IMR-90 (cell line): ENCODE data around the gene NPB. TPM values are rescaled to one million over a fixed set of nuclear protein-coding genes. Genes with fewer than 3 reads are reported as not detected.

Source experiments
- ATAC-seq: fragments of 200-7000 bp; cut with Tn5 transposase; 2 replicates; pipeline ENCODE4 v1.9.1; 2020; ENCODE audit warnings: low read depth, mild to moderate bottlenecking, moderate library complexity
- BruUV-seq: library from RNA; stranded (reverse); fragments of 400-500 nt; replicated peaks from 2 replicates; lab custom pipeline; 2021; lab: Mats Ljungman, UMichigan
- CTCF ChIA-PET: fragments of 300-600 bp; formaldehyde crosslinking; extraction: SDS; loops from one replicate; lab custom pipeline; 2021; ENCODE audit warnings: antibody characterized with exemption; lab: Yijun Ruan, JAX
- POLR2A ChIA-PET: fragments of 300-600 bp; sonication (Branson Sonifier 250); formaldehyde crosslinking; loops from one replicate; lab custom pipeline; 2022; ENCODE audit warnings: antibody characterized with exemption; ENCODE audit not compliant: unreplicated experiment; lab: Charles Lee
- DNase-seq: peaks from one replicate; pipeline ENCODE4 v3.0.0; 2013
- H2AFZ ChIP-seq: replicated peaks from 2 replicates; pipeline ENCODE3; 2013; ENCODE audit warnings: low read length, mild to moderate bottlenecking; ENCODE audit not compliant: poor library complexity
- H2AK5ac ChIP-seq: 2 replicates; pipeline ENCODE4 v1.6.1; 2013; ENCODE audit warnings: low read depth, low read length, inconsistent platforms
- H2AK9ac ChIP-seq: replicated peaks from 2 replicates; pipeline ENCODE3; 2013; ENCODE audit warnings: mild to moderate bottlenecking, low read depth, low read length, moderate library complexity; ENCODE audit not compliant: poor library complexity
- H2BK120ac ChIP-seq: 2 replicates; pipeline ENCODE4 v1.6.1; 2013; ENCODE audit warnings: low read depth, low read length, inconsistent platforms
- H2BK15ac ChIP-seq: 3 replicates; pipeline ENCODE4 v1.6.1; 2013; ENCODE audit warnings: low read depth, low read length, inconsistent platforms
- H2BK20ac ChIP-seq: 2 replicates; pipeline ENCODE4 v1.6.1; 2013; ENCODE audit warnings: low read depth, mild to moderate bottlenecking, inconsistent platforms, low read length, moderate library complexity
- H2BK5ac ChIP-seq: 2 replicates; pipeline ENCODE4 v1.6.1; 2013; ENCODE audit warnings: mild to moderate bottlenecking, low read depth, low read length, inconsistent platforms; ENCODE audit not compliant: poor library complexity, severe bottlenecking
- H3K14ac ChIP-seq: replicated peaks from 2 replicates; pipeline ENCODE4 v1.6.1; 2013; ENCODE audit warnings: low read depth, low read length, inconsistent platforms
- H3K18ac ChIP-seq: 2 replicates; pipeline ENCODE4 v1.6.1; 2013; ENCODE audit warnings: low read depth, low read length, control low read depth
- H3K23ac ChIP-seq: 2 replicates; pipeline ENCODE4 v1.6.1; 2013; ENCODE audit warnings: low read depth, low read length, inconsistent platforms
- H3K27ac ChIP-seq: 2 replicates; pipeline ENCODE4 v1.5.1; 2013; ENCODE audit warnings: mild to moderate bottlenecking, control low read depth, low read length; ENCODE audit not compliant: insufficient read depth
- H3K27me3 ChIP-seq: 2 replicates; pipeline ENCODE4 v1.6.1; 2013; ENCODE audit warnings: low read length; ENCODE audit not compliant: control insufficient read depth, insufficient read depth
- H3K36me3 ChIP-seq: 2 replicates; pipeline ENCODE4 v1.6.1; 2013; ENCODE audit warnings: low read length, mixed read lengths; ENCODE audit not compliant: control insufficient read depth, insufficient read depth
- H3K4ac ChIP-seq: 2 replicates; pipeline ENCODE4 v1.6.1; 2013; ENCODE audit warnings: low read depth, low read length, inconsistent platforms
- H3K4me1 ChIP-seq: 2 replicates; pipeline ENCODE4 v1.6.1; 2013; ENCODE audit warnings: low read length, mixed read lengths; ENCODE audit not compliant: control insufficient read depth, insufficient read depth
- H3K4me2 ChIP-seq: 2 replicates; pipeline ENCODE4 v1.6.1; 2013; ENCODE audit warnings: low read depth, mild to moderate bottlenecking, control low read depth, low read length, moderate library complexity
- H3K4me3 ChIP-seq: 2 replicates; pipeline ENCODE4 v1.5.1; 2013; ENCODE audit warnings: low read depth, mild to moderate bottlenecking, control low read depth, low read length, moderate library complexity; ENCODE audit not compliant: insufficient read depth
- H3K56ac ChIP-seq: 2 replicates; pipeline ENCODE4 v1.6.1; 2013; ENCODE audit warnings: low read length, inconsistent platforms; ENCODE audit not compliant: insufficient read depth; ENCODE audit errors: extremely low read depth
- H3K79me1 ChIP-seq, 2 experiments: 2 replicates each; pipeline ENCODE4 v1.6.1; 2013; ENCODE audit warnings: low read length in 2 of 2, inconsistent platforms in 1 of 2, low read depth in 1 of 2
- H3K9ac ChIP-seq: 2 replicates; pipeline ENCODE4 v1.6.1; 2013; ENCODE audit warnings: low read depth, low read length, control low read depth
- H3K9me1 ChIP-seq: 2 replicates; pipeline ENCODE4 v1.6.1; 2013; ENCODE audit warnings: low read length, inconsistent platforms; ENCODE audit not compliant: insufficient read depth
- H3K9me3 ChIP-seq: 2 replicates; pipeline ENCODE4 v1.6.1; 2013; ENCODE audit warnings: low read length; ENCODE audit not compliant: control insufficient read depth, insufficient read depth
- H4K20me1 ChIP-seq: 2 replicates; pipeline ENCODE4 v1.6.1; 2013; ENCODE audit warnings: low read length, inconsistent platforms; ENCODE audit not compliant: insufficient read depth
- H4K5ac ChIP-seq: 2 replicates; pipeline ENCODE4 v1.6.1; 2013; ENCODE audit warnings: mild to moderate bottlenecking, low read depth, low read length, control low read depth
- H4K8ac ChIP-seq, 2 experiments: 2 replicates each; pipeline ENCODE4 v1.6.1; 2013; ENCODE audit warnings: low read depth in 2 of 2, low read length in 2 of 2, control low read depth in 1 of 2, inconsistent platforms in 1 of 2
- H4K91ac ChIP-seq: 2 replicates; pipeline ENCODE4 v1.6.1; 2013; ENCODE audit warnings: low read depth, low read length, inconsistent platforms; ENCODE audit not compliant: insufficient read depth
- MXI1 ChIP-seq: IDR thresholded peaks from 2 replicates; pipeline ENCODE4 v1.6.1; 2012; ENCODE audit warnings: low read depth, mild to moderate bottlenecking, low read length, moderate library complexity, borderline replicate concordance
- POLR2A ChIP-seq: IDR thresholded peaks from 2 replicates; pipeline ENCODE4 v1.6.1; 2012; ENCODE audit warnings: mild to moderate bottlenecking, low read depth, low read length
- WGBS, 2 experiments: methylation state at CpG; one replicate each; pipeline versions ENCODE4 v1.1.5 to v1.1.7; 2013; ENCODE audit warnings: missing lambda C conversion rate in 2 of 2; ENCODE audit not compliant: insufficient read length in 1 of 2; ENCODE audit errors: extremely low coverage in 2 of 2; 5-methylcytosine and 5-hydroxymethylcytosine counted together
- dilution Hi-C: fragments of 300-500 bp; cut with HindIII; formaldehyde crosslinking; loops from one replicate; pipeline ENCODE4 v1.14.3; 2018; ENCODE audit warnings: low sequenced_read_pairs; ENCODE audit not compliant: unreplicated experiment
- in situ Hi-C: fragments of 300-500 bp; cut with MboI; formaldehyde crosslinking; loops from 3 replicates; pipeline ENCODE4 v1.14.3; 2019; ENCODE audit warnings: low sequenced_read_pairs, inconsistent platforms, mixed read lengths
- intact Hi-C: fragments of 100-400 bp; cut with micrococcal nuclease; formaldehyde crosslinking; loops from 2 replicates; pipeline ENCODE4 v1.10.0; 2022
- polyA plus RNA-seq, 3 experiments: library from polyadenylated mRNA; depleted of rRNA; stranded (reverse); fragments of >200 nt; gene quantifications; 2 replicates each; pipeline ENCODE4 v1.2.3, GENCODE V29; 2012; ENCODE audit warnings: low replicate concordance in 1 of 3
- total RNA-seq: library from RNA; depleted of rRNA; stranded (reverse); fragments of >200 nt; gene quantifications from 2 replicates; pipeline ENCODE4 v1.2.3, GENCODE V29; 2012

The NPB gene
- total and polyA plus RNA-seq, 2 of the 4 experiments (the other 2 are of a cell fraction): 0.51 TPM; not detected in 1

DNA sequence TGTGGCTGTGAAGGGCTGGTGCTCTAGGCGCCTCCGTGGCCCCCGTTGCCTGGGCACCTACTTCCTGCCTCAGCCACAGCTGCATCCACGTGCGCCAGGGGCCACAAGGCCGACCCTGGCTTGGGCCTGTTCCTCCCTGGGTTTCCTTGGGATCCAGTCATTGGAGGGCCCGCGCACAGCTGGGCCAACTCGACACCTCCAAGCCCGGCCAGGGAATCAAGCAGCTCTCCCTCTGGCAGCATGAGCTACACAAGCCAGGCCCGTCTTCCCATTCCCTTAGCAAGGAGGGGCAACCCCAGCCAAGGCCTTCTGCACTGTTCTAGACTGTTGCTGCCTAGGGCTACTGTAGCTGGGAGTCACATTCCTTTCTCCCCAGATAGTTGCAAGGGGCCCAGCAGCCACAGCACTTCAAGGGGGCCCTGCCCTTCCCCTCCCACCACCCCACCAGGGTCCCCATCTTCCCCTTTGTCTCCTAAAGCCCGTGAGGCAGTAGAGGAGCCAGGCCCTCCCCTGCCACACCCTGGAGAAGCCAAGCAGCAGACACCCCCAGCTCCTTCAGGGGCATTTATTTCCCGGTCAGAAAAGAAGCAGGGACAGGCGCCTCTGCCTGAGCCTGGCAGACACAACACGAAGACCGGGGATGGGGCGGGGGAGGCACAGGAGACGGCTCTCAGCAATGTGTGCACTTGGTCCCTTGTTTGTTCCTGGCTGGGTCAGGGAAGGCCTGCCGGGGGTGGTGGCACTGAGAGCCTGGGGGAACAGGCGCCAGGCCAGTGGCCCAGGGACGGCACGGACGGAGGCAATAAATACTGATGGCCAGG lies 34.7 kb upstream of the NPB start (continued):
- TF ChIP-seq MXI1: no peak

DNA sequence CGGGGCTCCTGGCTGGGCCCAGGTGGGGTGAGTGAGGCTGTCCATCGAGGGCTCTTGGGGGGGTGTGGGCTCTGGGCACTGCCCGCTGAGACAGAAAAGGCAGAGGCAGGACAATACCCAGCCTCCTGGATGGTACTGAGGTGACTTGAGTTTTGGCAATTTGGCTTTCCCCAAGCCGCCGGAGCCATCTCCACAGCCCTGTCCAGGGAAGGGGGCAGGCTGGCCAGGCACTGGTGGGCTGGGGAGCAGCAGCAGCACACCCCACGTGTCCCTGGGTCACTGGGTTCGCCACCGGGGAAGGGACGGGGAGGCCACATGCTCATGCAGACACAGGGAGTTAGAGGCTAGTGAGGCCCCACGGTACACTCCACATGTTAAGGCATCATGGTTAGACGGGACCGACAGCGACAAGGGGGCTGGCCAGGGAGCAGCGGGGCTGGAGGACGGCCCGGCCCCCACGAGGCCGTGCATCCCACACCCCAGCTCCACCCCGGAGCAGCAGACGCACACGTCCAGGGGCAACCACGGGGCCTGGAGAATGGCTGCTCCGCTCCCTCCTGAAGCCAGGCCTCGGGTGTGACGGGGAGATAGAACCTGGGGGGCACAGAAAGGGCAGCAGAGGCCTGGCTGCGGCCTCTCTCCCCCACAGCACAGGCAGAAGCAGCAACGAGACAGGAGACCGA lies 33.9 kb upstream of the NPB start:
- H3K9me3 ChIP-seq: no peaks in the 10 kb centered on the region
- ChIA-PET CTCF (no interaction called here), POLR2A (no interaction called here)
- H2AK9ac ChIP-seq: peak overlapping the region; percentile 98
- DNase-seq: no peak
- no peak overlapping the region for H2BK20ac ChIP-seq
- peak overlapping the region; percentile 76 for H4K91ac ChIP-seq
- H3K18ac ChIP-seq: no peak overlapping the region
- no peak overlapping the region for H3K56ac ChIP-seq
- WGBS, 2 experiments: 100% methylated on average over 1 of the region's 28 CpGs; no CpG with 5 or more reads in 1 of the 2 experiments
- H4K8ac ChIP-seq: peak overlapping the region; percentile 39 to 71
- TF ChIP-seq POLR2A (peak; percentile 40), MXI1 (no peak)
- H2AK5ac ChIP-seq: peak overlapping the region; percentile 98
- H2AFZ ChIP-seq: peak overlapping the region; percentile 67
- peaks cover 44% of the 10 kb centered on the region for H3K36me3 ChIP-seq
- H3K9ac ChIP-seq: peak overlapping the region; percentile 40
- no peaks in the 10 kb centered on the region for H3K27me3 ChIP-seq
- H3K4me1 ChIP-seq: peaks cover 36% of the 10 kb centered on the region
- peak overlapping the region; percentile 78 for H3K23ac ChIP-seq
- H3K9me1 ChIP-seq: peaks cover 15% of the 10 kb centered on the region; the same call in 1 of the 2 replicates
- peak overlapping the region; percentile 42; the same call in 1 of the 2 replicates for H2BK120ac ChIP-seq
- in situ Hi-C loops (no loop called here), intact Hi-C loops (no loop called here), dilution Hi-C loops (no loop called here)
- BruUV-seq: no TSS peak
- H3K4ac ChIP-seq: peak overlapping the region; percentile 95
- H3K14ac ChIP-seq: 0 out of 2 replicates have a peak overlapping the region, but pooled peaks have one; percentile 68
- H3K27ac ChIP-seq: peak overlapping the region; percentile 81
- no peak overlapping the region for H3K4me3 ChIP-seq
- peak overlapping the region; percentile 49 for H4K5ac ChIP-seq
- ATAC-seq: no peak
- H2BK15ac ChIP-seq: no peak overlapping the region; the same call in 2 of the 3 replicates
- H3K4me2 ChIP-seq: no peak overlapping the region
- H2BK5ac ChIP-seq: peak overlapping the region; percentile 95
- H3K79me1 ChIP-seq: peaks cover 13 to 82% of the 10 kb centered on the region in 2 experiments; a peak in 3 of 4 replicates
- H4K20me1 ChIP-seq: peaks cover 55% of the 10 kb centered on the region
